Esophagus muscularis mucosa (tissue), 4 donors: ENCODE results near the gene PREP. TPM values are rescaled to one million over a fixed set of nuclear protein-coding genes. Genes with fewer than 3 reads are reported as not detected.

ENCODE experiments used
- DNase-seq: peaks from one replicate; pipeline ENCODE4 v3.0.0-alpha.2; 2017; ENCODE audit errors: extremely low spot score
- H3K27ac ChIP-seq, 4 donors: fragments of 200-600 bp; sonication (generic); replicated peaks in 1 of 4; 1 replicate in 3 of 4; 2 replicates in 1 of 4; pipeline ENCODE4 v1.5.1; 2016 to 2019; ENCODE audit warnings: mild to moderate bottlenecking in 1 of 4
- H3K27me3 ChIP-seq, 4 donors: fragments of 200-600 bp; sonication (generic); one replicate each; pipeline versions ENCODE4 v1.5.1 to v1.6.0; 2016 to 2019
- H3K36me3 ChIP-seq, 4 donors: fragments of 200-600 bp; sonication (generic); one replicate each; pipeline ENCODE4 v1.5.1; 2016 to 2019
- H3K4me1 ChIP-seq, 4 donors: fragments of 200-600 bp; sonication (generic); one replicate each; pipeline ENCODE4 v1.5.1; 2016 to 2019
- H3K4me3 ChIP-seq, 4 donors: fragments of 200-600 bp; sonication (generic); 1 replicate in 2 of 4; 2 replicates in 2 of 4; pipeline ENCODE4 v1.5.1; 2016 to 2019; ENCODE audit warnings: mild to moderate bottlenecking in 4 of 4, moderate library complexity in 1 of 4
- H3K9me3 ChIP-seq, 4 donors: fragments of 200-600 bp; sonication (generic); 1 replicate in 3 of 4; 2 replicates in 1 of 4; pipeline ENCODE4 v1.5.1; 2016 to 2019
- CTCF ChIP-seq, 3 experiments: fragments of 200-600 bp in 2 of 3; fragments of 450-650 bp in 1 of 3; sonication (generic) in 2 of 3; IDR thresholded peaks; one replicate each; pipeline ENCODE4 v1.5.1; 2017 to 2019; ENCODE audit warnings: antibody characterized with exemption in 3 of 3, mild to moderate bottlenecking in 2 of 3, moderate library complexity in 1 of 3
- EP300 ChIP-seq: sonication (generic); formaldehyde crosslinking; IDR thresholded peaks from one replicate; pipeline ENCODE4 v1.6.1; 2017; ENCODE audit warnings: antibody characterized with exemption
- POLR2A ChIP-seq: fragments of 450-650 bp; IDR thresholded peaks from one replicate; pipeline ENCODE4 v1.6.1; 2017; ENCODE audit warnings: antibody characterized with exemption, moderate library complexity, mild to moderate bottlenecking, low read depth
- POLR2AphosphoS5 ChIP-seq, 2 donors: sonication (generic); formaldehyde crosslinking; IDR thresholded peaks; one replicate each; pipeline ENCODE4 v1.6.1; 2017; ENCODE audit warnings: antibody characterized with exemption in 2 of 2
- WGBS: methylation state at CpG from one replicate; pipeline ENCODE4 v1.1.5; 2018; 5-methylcytosine and 5-hydroxymethylcytosine counted together
- intact Hi-C: fragments of 100-400 bp; cut with DNase I; formaldehyde crosslinking; loops from one replicate; pipeline ENCODE4 v1.15.1; 2023
- total RNA-seq, 4 donors: library from RNA; depleted of rRNA; stranded (reverse); fragments of >200 nt; gene quantifications; one replicate each; pipeline versions ENCODE4 v1.1.0 to v1.2.1, GENCODE V29; 2016

PREP gene
- total RNA-seq, 4 donors from 2014 or later = 17.9 to 21.6 (median 19.0) TPM

DNA sequence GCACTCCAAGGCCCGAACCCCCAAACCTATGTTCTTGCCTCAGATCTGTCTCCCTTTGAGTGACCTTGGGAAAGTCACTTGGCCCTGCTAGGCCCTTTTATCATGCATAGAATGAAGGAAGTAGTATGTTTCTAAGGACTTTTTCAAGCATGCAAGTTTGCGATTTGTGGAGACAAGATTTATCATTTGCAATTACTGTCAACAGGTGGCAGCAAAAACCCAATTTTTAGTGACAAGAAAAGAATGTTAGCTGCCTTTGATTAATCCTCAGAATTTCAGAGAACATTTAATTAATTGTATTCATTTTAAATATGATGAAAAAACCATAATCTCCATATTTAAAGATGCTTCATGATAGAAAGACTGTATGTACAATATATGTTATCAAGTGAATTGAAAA lies 28.3 kb upstream of the PREP start:
- intact Hi-C loops = loop anchor here (2.0 kb wide), 1 partner anchor 792 kb away; no protein-coding TSS in a partner anchor
- DNase-seq = no peak
- WGBS = 14% methylated on average over 2 of the region's 2 CpGs

DNA sequence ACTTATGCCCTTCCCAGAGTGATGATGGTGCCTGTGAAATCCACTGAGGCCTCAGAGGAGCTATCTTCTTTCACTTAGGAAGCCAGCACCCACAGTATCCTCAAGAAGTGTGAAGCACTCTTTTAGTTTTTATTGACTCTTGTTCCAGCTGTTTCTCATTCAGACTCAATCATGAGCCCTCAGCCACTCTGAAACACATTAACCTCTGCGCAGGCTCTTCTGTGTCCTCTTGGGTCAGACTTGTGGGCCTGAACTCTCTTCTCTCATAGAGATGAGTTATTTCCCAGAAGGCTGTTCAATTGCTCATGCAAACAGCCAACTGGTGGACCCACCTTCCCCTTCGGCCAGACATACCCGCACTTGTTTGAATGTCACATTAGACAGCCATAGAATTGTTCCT lies 27.8 kb upstream of the PREP start:
- no peaks in the 10 kb centered on the region for H3K9me3 ChIP-seq
- intact Hi-C loops = loop anchor here (2.0 kb wide), 1 partner anchor 792 kb away; no protein-coding TSS in a partner anchor
- no peaks in the 10 kb centered on the region for H3K36me3 ChIP-seq
- no peak for DNase-seq
- TF ChIP-seq POLR2A = no peak
- no peak for TF ChIP-seq POLR2AphosphoS5 (IDR thresholded peaks at IDR 0.05)
- no peak for TF ChIP-seq EP300
- TF ChIP-seq CTCF (IDR thresholded peaks at IDR 0.05) = no peak
- WGBS = 94% methylated on average over 3 of the region's 3 CpGs
- no peaks in the 10 kb centered on the region for H3K27me3 ChIP-seq
- no peak overlapping the region for H3K27ac ChIP-seq
- H3K4me1 ChIP-seq = peaks cover 0 to 14% (median 4%) of the 10 kb centered on the region in 4 donors
- H3K4me3 ChIP-seq = no peak overlapping the region

More for the DNA sequence above, 28.3 kb upstream of the PREP start:
- Histone ChIP-seq H3K4me1 (peaks cover 0 to 14% (median 4%) of the 10 kb centered on the region in 4 donors), H3K9me3 (no peaks in the 10 kb centered on the region), H3K27ac (no peak overlapping the region), H3K27me3 (no peaks in the 10 kb centered on the region), H3K36me3 (no peaks in the 10 kb centered on the region), H3K4me3 (no peak overlapping the region)
- TF ChIP-seq EP300 = no peak
- TF ChIP-seq CTCF (IDR thresholded peaks at IDR 0.05) = peak; percentile 46 to 56 (median 54)
- no peak for TF ChIP-seq POLR2AphosphoS5 (IDR thresholded peaks at IDR 0.05)
- no peak for TF ChIP-seq POLR2A

GRCh38 chr6:105429676-105430075 lies 26.8 kb upstream of the PREP start:
- intact Hi-C loops = loop anchor here (2.0 kb wide), 1 partner anchor 793 kb away; no protein-coding TSS in a partner anchor
- DNase-seq = no peak
- Histone ChIP-seq H3K27ac (no peak overlapping the region), H3K9me3 (no peaks in the 10 kb centered on the region), H3K36me3 (no peaks in the 10 kb centered on the region), H3K27me3 (no peaks in the 10 kb centered on the region), H3K4me3 (no peak overlapping the region), H3K4me1 (peaks cover 0 to 14% (median 4%) of the 10 kb centered on the region in 4 donors)
- TF ChIP-seq POLR2A (no peak), CTCF (IDR thresholded peaks at IDR 0.05) (no peak), POLR2AphosphoS5 (IDR thresholded peaks at IDR 0.05) (no peak), EP300 (no peak)
- WGBS = 85% methylated on average over 4 of the region's 4 CpGs

DNA sequence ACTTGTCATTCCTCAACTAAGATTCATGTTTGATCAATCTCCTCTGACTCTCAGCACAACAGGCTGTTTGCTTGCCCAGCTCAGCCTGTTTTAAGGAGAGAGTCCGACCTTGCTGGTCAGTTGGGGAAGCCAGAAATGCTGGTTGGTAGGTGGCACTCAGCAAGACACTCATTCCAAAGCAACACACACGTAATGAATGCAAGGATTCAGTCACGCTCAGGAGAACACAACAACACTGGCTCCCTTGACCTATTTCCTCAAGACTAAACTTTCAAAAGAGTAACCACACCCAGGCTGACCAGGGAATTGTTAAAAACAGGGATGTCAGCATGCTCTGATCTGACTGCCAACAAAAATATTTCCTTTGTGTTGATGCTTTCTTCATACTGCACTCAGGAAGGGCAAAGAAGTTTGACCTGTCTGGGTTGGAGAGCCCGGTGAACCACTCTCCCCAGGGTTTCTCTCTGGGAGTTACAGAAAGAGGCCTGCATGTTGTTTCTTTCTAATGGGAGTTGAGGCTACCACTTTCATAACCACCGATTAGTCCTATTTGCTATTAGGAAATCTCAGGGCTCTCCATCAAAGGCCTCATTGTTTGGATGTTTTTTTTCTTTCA lies 25.6 kb upstream of the PREP start:
- Histone ChIP-seq H3K4me1 (peaks cover 4 to 14% (median 7%) of the 10 kb centered on the region in 4 donors), H3K36me3 (no peaks in the 10 kb centered on the region), H3K27me3 (no peaks in the 10 kb centered on the region), H3K27ac (no peak overlapping the region), H3K4me3 (no peak overlapping the region), H3K9me3 (no peaks in the 10 kb centered on the region)
- intact Hi-C loops = no loop called here
- TF ChIP-seq CTCF (IDR thresholded peaks at IDR 0.05) (no peak), EP300 (no peak), POLR2A (no peak), POLR2AphosphoS5 (IDR thresholded peaks at IDR 0.05) (no peak)
- WGBS = 63% methylated on average over 5 of the region's 5 CpGs
- DNase-seq = no peak
